ENCODE measurements around the gene AMOTL1. TPM values are rescaled to one million over a fixed set of nuclear protein-coding genes. Genes with fewer than 3 reads are reported as not detected.

The AMOTL1 gene, protein sequence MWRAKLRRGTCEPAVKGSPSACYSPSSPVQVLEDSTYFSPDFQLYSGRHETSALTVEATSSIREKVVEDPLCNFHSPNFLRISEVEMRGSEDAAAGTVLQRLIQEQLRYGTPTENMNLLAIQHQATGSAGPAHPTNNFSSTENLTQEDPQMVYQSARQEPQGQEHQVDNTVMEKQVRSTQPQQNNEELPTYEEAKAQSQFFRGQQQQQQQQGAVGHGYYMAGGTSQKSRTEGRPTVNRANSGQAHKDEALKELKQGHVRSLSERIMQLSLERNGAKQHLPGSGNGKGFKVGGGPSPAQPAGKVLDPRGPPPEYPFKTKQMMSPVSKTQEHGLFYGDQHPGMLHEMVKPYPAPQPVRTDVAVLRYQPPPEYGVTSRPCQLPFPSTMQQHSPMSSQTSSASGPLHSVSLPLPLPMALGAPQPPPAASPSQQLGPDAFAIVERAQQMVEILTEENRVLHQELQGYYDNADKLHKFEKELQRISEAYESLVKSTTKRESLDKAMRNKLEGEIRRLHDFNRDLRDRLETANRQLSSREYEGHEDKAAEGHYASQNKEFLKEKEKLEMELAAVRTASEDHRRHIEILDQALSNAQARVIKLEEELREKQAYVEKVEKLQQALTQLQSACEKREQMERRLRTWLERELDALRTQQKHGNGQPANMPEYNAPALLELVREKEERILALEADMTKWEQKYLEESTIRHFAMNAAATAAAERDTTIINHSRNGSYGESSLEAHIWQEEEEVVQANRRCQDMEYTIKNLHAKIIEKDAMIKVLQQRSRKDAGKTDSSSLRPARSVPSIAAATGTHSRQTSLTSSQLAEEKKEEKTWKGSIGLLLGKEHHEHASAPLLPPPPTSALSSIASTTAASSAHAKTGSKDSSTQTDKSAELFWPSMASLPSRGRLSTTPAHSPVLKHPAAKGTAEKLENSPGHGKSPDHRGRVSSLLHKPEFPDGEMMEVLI
- total RNA-seq: 79.3 TPM

DNA sequence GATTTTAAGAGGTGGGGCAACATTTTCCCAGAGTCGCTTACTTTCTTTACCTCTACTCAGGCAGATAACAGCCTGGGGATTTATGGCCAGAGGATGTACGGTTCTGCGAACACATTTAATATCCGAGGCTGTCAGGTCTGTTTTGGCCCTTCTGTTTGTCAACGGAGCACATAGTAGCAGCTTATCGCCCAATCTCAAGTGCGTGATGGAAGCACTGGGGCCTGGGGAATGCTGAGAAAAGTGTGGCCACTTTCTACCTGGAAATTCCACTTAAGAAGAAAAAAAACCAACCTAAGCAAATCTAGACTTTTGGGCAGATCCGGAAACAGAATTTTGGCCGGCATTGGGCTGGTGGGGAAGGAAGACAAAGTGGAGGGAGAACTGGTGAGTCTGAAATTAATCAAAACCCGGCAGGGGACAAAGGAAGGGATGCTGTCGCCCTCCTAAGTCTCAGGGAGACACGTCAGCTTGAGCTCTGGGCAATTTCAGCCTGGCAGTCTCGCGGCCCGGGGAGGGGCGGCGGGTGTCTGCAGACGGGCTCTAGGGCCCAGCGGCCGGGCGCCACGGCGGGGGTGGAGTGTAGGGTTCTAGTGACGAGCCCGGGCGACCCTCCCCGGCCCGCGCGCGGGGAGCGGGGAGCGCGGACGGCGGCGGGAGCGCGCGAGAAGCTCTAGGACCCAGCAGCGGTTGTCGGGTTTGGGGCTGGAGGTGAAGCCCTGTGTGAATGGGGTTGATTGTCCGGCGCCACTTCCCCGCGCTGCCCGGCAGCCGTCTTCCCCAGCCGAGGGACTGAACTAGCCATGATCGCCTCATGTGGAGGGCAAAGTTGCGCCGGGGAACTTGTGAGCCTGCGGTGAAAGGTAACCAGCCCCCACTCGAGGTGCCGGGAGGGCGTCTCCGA is at the start of gene AMOTL1:
TSS of gene AMOTL1 (plus strand) at position 656 of the 901 bp plus-strand sequence. CDS start at position 812, 156 bp downstream.
- no peaks in the 10 kb centered on the region for H3K9me3 ChIP-seq (ENCODE audit: control insufficient read depth in 3 of 3, low read length in 3 of 3)
- peak within 1 kb of the TSS; percentile 87 to 94 (median 89) for H3K4me3 ChIP-seq (ENCODE audit: low read length in 3 of 3)
- peak within 1 kb of the TSS; percentile 90 to 95 (median 94) for H3K9ac ChIP-seq (ENCODE audit: low read depth in 1 of 3, low read length in 3 of 3)
- peaks cover 28 to 48% (median 41%) of the 10 kb centered on the region in 3 donors for H3K4me1 ChIP-seq (ENCODE audit: control insufficient read depth in 3 of 3, insufficient read depth in 3 of 3, low read length in 3 of 3)
- H3K27ac ChIP-seq (ENCODE audit: low read depth, low read length): peak within 1 kb of the TSS; percentile 88
- no peaks in the 10 kb centered on the region for H3K36me3 ChIP-seq (ENCODE audit: control insufficient read depth in 3 of 3, insufficient read depth in 3 of 3, low read length in 3 of 3)
- H3K27me3 ChIP-seq (ENCODE audit: control insufficient read depth in 3 of 3, insufficient read depth in 3 of 3, low read length in 3 of 3): no peaks in the 10 kb centered on the region

DNA sequence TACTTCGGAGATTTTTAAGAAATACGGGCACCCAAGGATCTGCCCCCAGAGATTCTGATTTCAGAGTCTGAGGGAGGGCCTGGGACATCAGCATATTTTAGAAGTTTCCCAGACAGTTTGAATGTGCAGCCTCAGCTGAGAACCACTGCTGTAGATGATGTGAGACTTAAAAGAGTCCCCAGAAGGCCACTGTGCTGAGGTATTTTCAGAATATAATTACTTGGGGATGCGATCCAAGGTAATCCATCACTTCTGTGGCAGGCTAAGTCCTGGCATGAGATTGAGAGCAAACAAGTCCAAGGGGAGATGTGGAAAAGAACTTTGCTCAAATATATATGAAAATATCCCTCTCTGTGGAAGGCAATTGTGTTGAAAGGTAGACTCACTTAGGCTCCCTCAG is 48.3 kb upstream of the AMOTL1 start:
- Histone ChIP-seq H3K4me3 (ENCODE audit: low read length in 3 of 3) (peak overlapping the region in 1 of 3 donors; percentile 5), H3K36me3 (ENCODE audit: control insufficient read depth in 3 of 3, insufficient read depth in 3 of 3, low read length in 3 of 3) (no peaks in the 10 kb centered on the region), H3K4me1 (ENCODE audit: control insufficient read depth in 3 of 3, insufficient read depth in 3 of 3, low read length in 3 of 3) (peaks cover 13 to 32% (median 16%) of the 10 kb centered on the region in 3 donors), H3K9ac (ENCODE audit: low read depth in 1 of 3, low read length in 3 of 3) (no peak overlapping the region), H3K27ac (ENCODE audit: low read depth, low read length) (peak overlapping the region; percentile 61), H3K9me3 (ENCODE audit: control insufficient read depth in 3 of 3, low read length in 3 of 3) (no peaks in the 10 kb centered on the region), H3K27me3 (ENCODE audit: control insufficient read depth in 3 of 3, insufficient read depth in 3 of 3, low read length in 3 of 3) (no peaks in the 10 kb centered on the region)

DNA sequence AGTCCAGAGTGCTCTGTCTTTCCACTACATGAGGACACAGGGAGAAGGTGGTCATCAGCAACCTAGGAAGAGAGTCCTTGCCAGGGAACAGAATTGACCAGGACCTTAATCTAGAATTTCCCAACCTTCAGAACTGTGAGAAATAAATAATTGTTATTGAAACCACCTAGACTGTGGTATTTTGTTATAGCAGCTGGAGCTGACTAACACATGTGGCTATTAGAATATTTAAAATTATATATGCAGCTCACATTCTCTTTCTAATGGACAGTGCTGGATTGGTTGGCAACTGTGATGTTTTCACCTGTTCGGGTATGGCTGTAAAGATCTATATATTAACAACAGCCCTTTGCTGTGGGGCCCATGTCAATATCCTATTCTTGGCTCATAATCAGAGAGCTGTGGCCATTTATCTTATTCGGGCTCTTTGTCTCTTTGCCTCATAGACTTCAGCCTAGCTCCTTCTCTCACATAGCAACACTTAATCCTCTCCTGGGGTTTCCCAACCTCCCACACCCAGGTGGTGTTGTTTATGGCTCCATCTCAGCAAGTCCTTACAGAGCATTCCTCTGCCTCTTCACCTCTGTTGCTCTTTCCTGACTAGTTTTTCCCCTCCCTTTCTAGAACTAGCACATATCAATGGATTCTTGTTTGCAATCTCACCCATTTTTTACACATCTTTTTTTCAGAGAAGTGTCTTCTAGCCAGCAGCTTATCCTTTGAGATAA is 46.4 kb upstream of the AMOTL1 start:
- Histone ChIP-seq H3K4me3 (ENCODE audit: low read length in 3 of 3) (no peak overlapping the region), H3K27me3 (ENCODE audit: control insufficient read depth in 3 of 3, insufficient read depth in 3 of 3, low read length in 3 of 3) (no peaks in the 10 kb centered on the region), H3K36me3 (ENCODE audit: control insufficient read depth in 3 of 3, insufficient read depth in 3 of 3, low read length in 3 of 3) (no peaks in the 10 kb centered on the region), H3K4me1 (ENCODE audit: control insufficient read depth in 3 of 3, insufficient read depth in 3 of 3, low read length in 3 of 3) (peaks cover 14 to 38% (median 17%) of the 10 kb centered on the region in 3 donors), H3K27ac (ENCODE audit: low read depth, low read length) (no peak overlapping the region), H3K9me3 (ENCODE audit: control insufficient read depth in 3 of 3, low read length in 3 of 3) (no peaks in the 10 kb centered on the region), H3K9ac (ENCODE audit: low read depth in 1 of 3, low read length in 3 of 3) (no peak overlapping the region)

DNA sequence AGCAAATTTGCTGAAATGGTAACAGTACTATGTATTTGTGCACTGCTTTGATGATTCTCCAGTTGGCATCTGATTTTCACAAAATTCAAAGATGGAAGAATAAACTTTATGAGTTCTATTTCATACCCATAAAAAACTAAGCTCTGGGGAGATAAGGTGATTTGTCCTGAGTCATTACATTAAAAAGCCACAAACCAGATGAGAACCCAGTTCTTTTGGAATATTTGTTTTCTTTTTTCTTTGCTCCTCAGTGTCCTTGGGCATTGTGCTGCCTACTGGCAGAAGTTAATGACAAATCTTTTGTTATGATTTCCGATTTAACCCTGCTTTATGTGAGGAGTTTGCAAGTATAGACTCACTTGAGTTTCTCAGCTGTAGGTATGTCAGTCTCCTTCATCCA is 45.4 kb upstream of the AMOTL1 start:
- Histone ChIP-seq H3K27me3 (ENCODE audit: control insufficient read depth in 3 of 3, insufficient read depth in 3 of 3, low read length in 3 of 3) (no peaks in the 10 kb centered on the region), H3K27ac (ENCODE audit: low read depth, low read length) (no peak overlapping the region), H3K9ac (ENCODE audit: low read depth in 1 of 3, low read length in 3 of 3) (no peak overlapping the region), H3K36me3 (ENCODE audit: control insufficient read depth in 3 of 3, insufficient read depth in 3 of 3, low read length in 3 of 3) (no peaks in the 10 kb centered on the region), H3K4me1 (ENCODE audit: control insufficient read depth in 3 of 3, insufficient read depth in 3 of 3, low read length in 3 of 3) (peaks cover 14 to 37% (median 15%) of the 10 kb centered on the region in 3 donors), H3K4me3 (ENCODE audit: low read length in 3 of 3) (no peak overlapping the region), H3K9me3 (ENCODE audit: control insufficient read depth in 3 of 3, low read length in 3 of 3) (no peaks in the 10 kb centered on the region)

DNA sequence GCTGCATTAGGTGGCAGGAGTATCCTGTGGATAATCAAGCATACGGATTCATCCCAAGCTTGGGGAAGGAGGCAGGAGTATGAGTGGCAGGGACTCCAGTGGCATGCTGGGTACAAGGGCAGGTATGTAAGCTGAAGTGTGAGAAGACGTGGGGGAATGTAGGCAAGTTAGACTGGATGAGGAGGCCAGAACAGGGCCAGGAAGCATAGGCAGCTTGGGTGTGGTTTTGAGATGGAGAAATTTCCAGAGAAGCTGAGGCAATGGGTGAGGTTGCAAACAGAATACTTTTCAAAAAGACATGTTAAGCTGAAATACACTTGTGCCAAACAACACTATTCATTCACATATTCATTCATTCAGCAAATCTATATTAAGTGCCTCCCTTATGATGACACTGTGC is 43.1 kb upstream of the AMOTL1 start:
- Histone ChIP-seq H3K36me3 (ENCODE audit: control insufficient read depth in 3 of 3, insufficient read depth in 3 of 3, low read length in 3 of 3) (peaks cover under 1 to 13% (median 6%) of the 10 kb centered on the region in 3 donors), H3K27ac (ENCODE audit: low read depth, low read length) (no peak overlapping the region), H3K4me1 (ENCODE audit: control insufficient read depth in 3 of 3, insufficient read depth in 3 of 3, low read length in 3 of 3) (peaks cover 9 to 47% (median 17%) of the 10 kb centered on the region in 3 donors), H3K9ac (ENCODE audit: low read depth in 1 of 3, low read length in 3 of 3) (no peak overlapping the region), H3K9me3 (ENCODE audit: control insufficient read depth in 3 of 3, low read length in 3 of 3) (no peaks in the 10 kb centered on the region), H3K4me3 (ENCODE audit: low read length in 3 of 3) (no peak overlapping the region), H3K27me3 (ENCODE audit: control insufficient read depth in 3 of 3, insufficient read depth in 3 of 3, low read length in 3 of 3) (no peaks in the 10 kb centered on the region)

DNA sequence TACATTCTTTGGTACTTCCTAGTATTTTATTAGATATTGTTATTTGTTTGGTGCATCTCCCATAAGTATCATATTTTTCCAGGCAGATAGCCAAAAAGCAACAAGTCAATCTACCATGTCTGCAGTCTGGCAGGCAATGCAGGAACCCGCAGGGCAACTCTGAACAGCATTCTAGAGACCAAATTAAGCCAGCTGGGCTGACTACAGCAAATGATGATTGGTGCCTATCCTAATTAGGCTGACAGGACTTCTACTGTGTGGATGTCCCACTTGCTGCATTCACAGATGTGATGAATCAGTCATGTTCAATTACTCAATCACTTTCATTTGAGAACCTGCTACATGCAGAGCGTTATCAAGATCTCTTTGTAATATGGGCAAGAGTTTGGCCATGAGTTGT is 40.3 kb upstream of the AMOTL1 start:
- Histone ChIP-seq H3K9ac (ENCODE audit: low read depth in 1 of 3, low read length in 3 of 3) (no peak overlapping the region), H3K4me1 (ENCODE audit: control insufficient read depth in 3 of 3, insufficient read depth in 3 of 3, low read length in 3 of 3) (peaks cover 16 to 53% (median 37%) of the 10 kb centered on the region in 3 donors), H3K27me3 (ENCODE audit: control insufficient read depth in 3 of 3, insufficient read depth in 3 of 3, low read length in 3 of 3) (no peaks in the 10 kb centered on the region), H3K36me3 (ENCODE audit: control insufficient read depth in 3 of 3, insufficient read depth in 3 of 3, low read length in 3 of 3) (peaks cover 7 to 18% (median 13%) of the 10 kb centered on the region in 3 donors), H3K4me3 (ENCODE audit: low read length in 3 of 3) (no peak overlapping the region), H3K9me3 (ENCODE audit: control insufficient read depth in 3 of 3, low read length in 3 of 3) (no peaks in the 10 kb centered on the region), H3K27ac (ENCODE audit: low read depth, low read length) (no peak overlapping the region)

DNA sequence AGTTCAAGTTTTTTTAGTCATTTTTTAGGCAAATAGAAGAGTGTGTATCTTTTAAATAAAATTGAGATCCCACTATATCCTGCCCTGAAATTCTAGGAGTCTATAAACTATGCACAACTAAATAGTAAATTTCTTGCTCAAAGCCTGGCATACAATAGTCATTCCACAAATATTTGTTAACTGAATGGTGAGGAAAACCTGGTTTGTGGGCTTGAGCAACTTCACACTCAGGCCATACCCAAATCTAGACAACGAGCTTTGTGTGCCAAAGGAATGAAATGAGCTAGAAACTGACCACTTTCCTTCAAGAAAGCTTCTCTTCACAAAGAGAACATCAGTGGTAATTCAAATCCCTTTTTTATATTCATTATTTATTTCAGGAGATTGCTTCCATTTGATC is 39.6 kb upstream of the AMOTL1 start:
- peaks cover 7 to 18% (median 13%) of the 10 kb centered on the region in 3 donors for H3K36me3 ChIP-seq (ENCODE audit: control insufficient read depth in 3 of 3, insufficient read depth in 3 of 3, low read length in 3 of 3)
- H3K4me1 ChIP-seq (ENCODE audit: control insufficient read depth in 3 of 3, insufficient read depth in 3 of 3, low read length in 3 of 3): peaks cover 18 to 53% (median 41%) of the 10 kb centered on the region in 3 donors
- no peak overlapping the region for H3K9ac ChIP-seq (ENCODE audit: low read depth in 1 of 3, low read length in 3 of 3)
- no peaks in the 10 kb centered on the region for H3K27me3 ChIP-seq (ENCODE audit: control insufficient read depth in 3 of 3, insufficient read depth in 3 of 3, low read length in 3 of 3)
- H3K27ac ChIP-seq (ENCODE audit: low read depth, low read length): no peak overlapping the region
- H3K9me3 ChIP-seq (ENCODE audit: control insufficient read depth in 3 of 3, low read length in 3 of 3): no peaks in the 10 kb centered on the region
- no peak overlapping the region for H3K4me3 ChIP-seq (ENCODE audit: low read length in 3 of 3)

DNA sequence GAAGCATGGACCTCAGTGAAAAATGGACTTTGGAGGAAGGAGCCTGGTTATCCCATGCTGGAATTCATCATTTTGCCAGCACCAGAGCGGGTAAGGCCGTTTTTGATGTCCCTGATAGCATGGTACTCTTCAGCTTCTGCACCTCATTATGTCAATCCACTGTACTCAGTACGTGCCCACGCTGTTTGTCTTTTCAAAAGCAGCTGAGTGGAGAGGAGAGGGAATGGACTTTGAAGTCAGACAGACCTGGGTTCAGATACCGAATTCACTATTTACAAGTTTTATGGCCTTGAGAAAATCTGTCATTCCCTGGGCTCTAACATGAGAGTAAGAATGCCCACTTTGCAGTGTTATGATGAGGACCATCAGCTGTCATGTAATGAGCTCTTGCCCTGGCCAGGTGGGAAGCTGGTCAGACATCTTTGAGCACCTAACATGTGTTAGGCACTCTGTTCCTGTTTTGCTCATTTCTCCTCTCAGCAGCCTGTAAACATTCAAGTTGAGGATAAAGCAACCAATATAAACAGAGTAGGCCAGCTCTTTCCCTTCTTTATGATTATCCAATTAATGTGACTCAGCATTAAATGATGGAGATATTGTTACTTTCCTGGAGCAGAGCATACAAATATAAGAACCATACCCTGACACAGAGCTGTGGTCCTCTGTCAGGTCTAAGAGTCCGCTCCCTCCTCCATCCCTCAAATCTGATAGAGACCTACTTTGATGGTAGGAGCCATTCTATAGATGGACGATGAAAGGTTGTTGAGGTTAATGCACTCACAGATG is 39.0 kb upstream of the AMOTL1 start:
- Histone ChIP-seq H3K27me3 (ENCODE audit: control insufficient read depth in 3 of 3, insufficient read depth in 3 of 3, low read length in 3 of 3) (no peaks in the 10 kb centered on the region), H3K4me3 (ENCODE audit: low read length in 3 of 3) (no peak overlapping the region), H3K9ac (ENCODE audit: low read depth in 1 of 3, low read length in 3 of 3) (no peak overlapping the region), H3K36me3 (ENCODE audit: control insufficient read depth in 3 of 3, insufficient read depth in 3 of 3, low read length in 3 of 3) (peaks cover 7 to 18% (median 13%) of the 10 kb centered on the region in 3 donors), H3K4me1 (ENCODE audit: control insufficient read depth in 3 of 3, insufficient read depth in 3 of 3, low read length in 3 of 3) (peaks cover 21 to 49% (median 41%) of the 10 kb centered on the region in 3 donors), H3K27ac (ENCODE audit: low read depth, low read length) (no peak overlapping the region), H3K9me3 (ENCODE audit: control insufficient read depth in 3 of 3, low read length in 3 of 3) (no peaks in the 10 kb centered on the region)
